HepG2 (cell line): ENCODE results near the gene SLC6A6. TPM values are rescaled to one million over a fixed set of nuclear protein-coding genes. Genes with fewer than 3 reads are reported as not detected.
A peak's percentile ranks its signal among the peaks of the same experiment; 100 is the strongest.

ENCODE experiments used
- ATAC-seq: fragments of 200-7000 bp; cut with Tn5 transposase; 3 replicates; pipeline ENCODE4 v1.9.1; 2020; ENCODE audit warnings: mild to moderate bottlenecking, moderate library complexity
- BruUV-seq: library from RNA; stranded (reverse); fragments of 400-500 nt; replicated peaks from 2 replicates; lab custom pipeline; 2021; lab: Mats Ljungman, UMichigan
- CTCF ChIA-PET: fragments of 300-600 bp; formaldehyde crosslinking; extraction: SDS; loops from one replicate; lab custom pipeline; 2021; ENCODE audit warnings: low total read pairs, inconsistent platforms, low intra/inter-chr PET ratio; lab: Yijun Ruan, JAX
- POLR2A ChIA-PET: fragments of 350-600 bp; sonication (Branson Sonifier 250); formaldehyde crosslinking; loops from one replicate; lab custom pipeline; 2020; ENCODE audit warnings: antibody characterized with exemption, inconsistent platforms; lab: Yijun Ruan, JAX
- DNase-seq: peaks from one replicate; pipeline ENCODE4 v3.0.0-alpha.2; 2015; ENCODE audit warnings: low spot score
- FAIRE-seq: peaks from 3 replicates; lab custom pipeline; 2011; peaks lifted over from hg19 to GRCh38; lab: Jason Lieb, UNC
- H2AFZ ChIP-seq: one replicate; pipeline ENCODE4 v1.6.1; 2011; ENCODE audit warnings: low read length, inconsistent platforms
- H3K27ac ChIP-seq: fragments of 300-600 bp; 3 replicates; pipeline ENCODE4 v1.8.0; 2011; ENCODE audit warnings: mixed run types, mild to moderate bottlenecking, mixed read lengths, low read length, inconsistent platforms; ENCODE audit not compliant: insufficient read depth; ENCODE audit errors: extremely low read length
- H3K27me3 ChIP-seq, 2 experiments: fragments of 200-600 bp in 1 of 2; 2 replicates in 1 of 2; 3 replicates in 1 of 2; pipeline versions ENCODE4 v1.6.0 to v1.8.0; 2011; ENCODE audit warnings: low read length in 2 of 2, mild to moderate bottlenecking in 2 of 2, moderate library complexity in 2 of 2, inconsistent platforms in 1 of 2; ENCODE audit not compliant: insufficient read depth in 2 of 2, control insufficient read depth in 1 of 2
- H3K36me3 ChIP-seq, 2 experiments: fragments of 200-600 bp in 1 of 2; replicated peaks in 1 of 2; 2 replicates in 1 of 2; 3 replicates in 1 of 2; pipeline versions ENCODE4 v1.5.1 to v1.8.0; 2011; ENCODE audit warnings: low read length in 2 of 2, inconsistent platforms in 1 of 2; ENCODE audit not compliant: insufficient read depth in 2 of 2, control insufficient read depth in 1 of 2
- H3K4me1 ChIP-seq: 2 replicates; pipeline ENCODE4 v1.5.1; 2012; ENCODE audit warnings: low read length, inconsistent platforms; ENCODE audit not compliant: insufficient read depth
- H3K4me2 ChIP-seq: 2 replicates; pipeline ENCODE4 v1.6.0; 2011; ENCODE audit warnings: low read depth, low read length, inconsistent platforms
- H3K4me3 ChIP-seq, 3 experiments: fragments of 200-600 bp in 1 of 3; sonication (generic), shearing (Covaris generic) in 1 of 3; replicated peaks in 1 of 3; 2 replicates each; pipeline ENCODE4 v1.5.1; 2011 to 2016; ENCODE audit warnings: low read length in 3 of 3, inconsistent platforms in 2 of 3, low read depth in 2 of 3, mild to moderate bottlenecking in 2 of 3, control low read depth in 1 of 3, mixed read lengths in 1 of 3; ENCODE audit not compliant: insufficient read depth in 1 of 3
- H3K79me2 ChIP-seq: one replicate; pipeline ENCODE4 v1.6.1; 2011; ENCODE audit warnings: low read length, inconsistent platforms; ENCODE audit not compliant: insufficient read depth
- H3K9ac ChIP-seq: 2 replicates; pipeline ENCODE4 v1.6.0; 2011; ENCODE audit warnings: mild to moderate bottlenecking, low read depth, low read length, inconsistent platforms; ENCODE audit not compliant: insufficient read depth
- H3K9me3 ChIP-seq: 2 replicates; pipeline ENCODE4 v1.5.1; 2012; ENCODE audit warnings: mild to moderate bottlenecking, low read length
- H4K20me1 ChIP-seq: 2 replicates; pipeline ENCODE4 v1.6.0; 2011; ENCODE audit warnings: inconsistent platforms, mild to moderate bottlenecking, low read length, moderate library complexity; ENCODE audit not compliant: insufficient read depth
- CTCF ChIP-seq: sonication (generic); formaldehyde crosslinking; IDR thresholded peaks from 2 replicates; pipeline ENCODE4 v1.5.0; 2020; ENCODE audit warnings: mild to moderate bottlenecking, missing genetic modification reagents, moderate library complexity
- FOSL2 ChIP-seq: sonication (generic); formaldehyde crosslinking; IDR thresholded peaks from 2 replicates; pipeline ENCODE4 v1.4.0; 2020; ENCODE audit warnings: missing genetic modification reagents
- GATA4 ChIP-seq: sonication (generic); IDR thresholded peaks from 2 replicates; pipeline ENCODE4 v1.6.1; 2016; ENCODE audit warnings: antibody characterized with exemption, low read depth, borderline replicate concordance
- MAFF ChIP-seq: IDR thresholded peaks from 2 replicates; pipeline ENCODE4 v1.6.1; 2011; ENCODE audit warnings: low read depth, low read length, improper control_type of control experiment
- MAX ChIP-seq: IDR thresholded peaks from 2 replicates; pipeline ENCODE4 v1.6.1; 2012; ENCODE audit warnings: inconsistent platforms
- PATZ1 ChIP-seq: sonication (generic); formaldehyde crosslinking; IDR thresholded peaks from 2 replicates; pipeline ENCODE4 v1.4.0; 2020; ENCODE audit warnings: missing genetic modification reagents
- RAD21 ChIP-seq: fragments of 450-650 bp; formaldehyde crosslinking; IDR thresholded peaks from 2 replicates; pipeline ENCODE4 v1.5.0; 2020; ENCODE audit warnings: mild to moderate bottlenecking
- RBM39 ChIP-seq: fragments of 200-400 bp; formaldehyde crosslinking; IDR thresholded peaks from one replicate; pipeline ENCODE4 v1.6.1; 2018; ENCODE audit warnings: antibody characterized with exemption, mild to moderate bottlenecking, low read depth, low read length; ENCODE audit not compliant: poor library complexity, severe bottlenecking
- SMC3 ChIP-seq: IDR thresholded peaks from 2 replicates; pipeline ENCODE4 v1.6.1; 2011; ENCODE audit warnings: low read length, improper control_type of control experiment
- STAG1 ChIP-seq: sonication (generic); formaldehyde crosslinking; IDR thresholded peaks from 2 replicates; pipeline ENCODE4 v1.4.0; 2020; ENCODE audit warnings: missing genetic modification reagents
- TEAD3 ChIP-seq: optimal IDR thresholded peaks from 2 replicates; pipeline ENCODE3; 2016; ENCODE audit warnings: borderline replicate concordance
- XRCC5 ChIP-seq: fragments of 200-400 bp; formaldehyde crosslinking; optimal IDR thresholded peaks from 2 replicates; pipeline ENCODE3; 2017; ENCODE audit warnings: mild to moderate bottlenecking, low read length
- ZNF766 ChIP-seq: sonication (generic); formaldehyde crosslinking; IDR thresholded peaks from 2 replicates; pipeline ENCODE4 v1.5.0; 2020; ENCODE audit warnings: missing genetic modification reagents, borderline replicate concordance
- WGBS: methylation state at CpG from one replicate; pipeline ENCODE4 v1.1.6; 2017; ENCODE audit warnings: low lambda C conversion rate; 5-methylcytosine and 5-hydroxymethylcytosine counted together
- in situ Hi-C: cut with HindIII; loops from 2 replicates; pipeline ENCODE4 v1.10.0; 2017; ENCODE audit warnings: low pct_unique_long_range_greater_than_20kb; ENCODE audit not compliant: extremely low pct_ligation_motif_present
- intact Hi-C: fragments of 100-400 bp; cut with micrococcal nuclease; formaldehyde crosslinking; loops from one replicate; pipeline ENCODE4 v1.10.0; 2022; ENCODE audit not compliant: unreplicated experiment
- polyA plus RNA-seq, 8 experiments: library from polyadenylated mRNA; depleted of rRNA in 3 of 8; stranded (reverse) in 7 of 8; unstranded in 1 of 8; fragments of >200 nt; fragmentation: Illumina TruSeq in 4 of 8; extraction: Trizol in 4 of 8; gene quantifications; 2 replicates each; pipeline versions ENCODE4 v1.2.1 to v1.2.3, GENCODE V29; 2011 to 2016; ENCODE audit warnings: low read depth in 4 of 8, missing spikeins in 1 of 8, mixed read lengths in 1 of 8; ENCODE audit not compliant: insufficient read depth in 1 of 8
- total RNA-seq, 5 experiments: library from RNA; depleted of rRNA; stranded (reverse); fragments of >200 nt; fragmentation: Illumina TruSeq; extraction: Trizol; gene quantifications; 2 replicates each; pipeline ENCODE4 v1.2.3, GENCODE V29; 2016; ENCODE audit warnings: low read depth in 1 of 5

SLC6A6 gene
- total and polyA plus RNA-seq, 2 of the 13 experiments (the other 11 are each of a cell fraction or from before 2014, with no cell fraction given): 14.1 to 20.7 TPM

- Histone ChIP-seq H3K9ac (no peak overlapping the region), H3K4me1 (no peaks in the 10 kb centered on the region), H3K36me3 (peaks cover 18 to 60% of the 10 kb centered on the region in 2 experiments; a peak in 4 of 5 replicates), H3K4me2 (no peak overlapping the region), H3K4me3 (no peak overlapping the region), H2AFZ (no peak overlapping the region), H4K20me1 (no peaks in the 10 kb centered on the region), H3K79me2 (no peaks in the 10 kb centered on the region), H3K9me3 (no peaks in the 10 kb centered on the region), H3K27ac (no peak overlapping the region), H3K27me3 (no peaks in the 10 kb centered on the region)
- POLR2A ChIA-PET: no interaction called here
- no peak for TF ChIP-seq GATA4
- TF ChIP-seq PATZ1 (CRISPR knock-in tag): peak; percentile 47; the same call in 1 of the 2 replicates
- peak; percentile 87 for TF ChIP-seq RAD21
- TF ChIP-seq MAFF: peak; percentile 32; the same call in 1 of the 2 replicates
- no peak for TF ChIP-seq ZNF766 (CRISPR knock-in tag)
- peak; percentile 88 for TF ChIP-seq SMC3
- TF ChIP-seq RBM39: no peak
- TF ChIP-seq STAG1 (CRISPR knock-in tag): peak; percentile 93
- peak; percentile 87 for TF ChIP-seq CTCF (CRISPR knock-in tag)
- TF ChIP-seq XRCC5: peak; percentile 54
- 0 out of 2 replicates have a peak, but pooled peaks have one; percentile 22 for TF ChIP-seq MAX
- TF ChIP-seq TEAD3 (CRISPR knock-in tag): peak; percentile 33
- TF ChIP-seq FOSL2 (CRISPR knock-in tag): peak; percentile 38; the same call in 1 of the 2 replicates
- peak; percentile 36 for FAIRE-seq
- CTCF ChIA-PET: interaction anchor here (1.6 to 2.9 kb wide), 3 partner anchors 66 to 264 kb away, joined by 11 to 33 read pairs (median 11); partner anchors contain the start of gene SLC6A6
- 92% methylated on average over 13 of the region's 15 CpGs for WGBS
- DNase-seq: peak; percentile 8
- intact Hi-C loops: loop anchor here (1.0 to 2.0 kb wide), 2 partner anchors 65 to 207 kb away; partner anchors contain the start of gene SLC6A6
- ATAC-seq: peak; percentile 73
- in situ Hi-C loops: loop anchor here (10.0 kb wide), 2 partner anchors 263 to 573 kb away; no protein-coding TSS in a partner anchor
- no TSS peak for BruUV-seq
These were observed 65.6 kb downstream of the SLC6A6 start for GRCh38 chr3:14467814-14468620.
